Smooth muscle cell (in vitro differentiated cells): ENCODE measurements around the gene TACR1. TPM values are rescaled to one million over a fixed set of nuclear protein-coding genes. Genes with fewer than 3 reads are reported as not detected.

Experiments used
- DNase-seq: peaks from one replicate; lab custom pipeline; 2025; ENCODE audit not compliant: unreplicated experiment; lab: John Stamatoyannopoulos, UW
- H2AFZ ChIP-seq: fragments of 200-600 bp; sonication (generic); 2 replicates; pipeline ENCODE4 v1.6.0; 2016; ENCODE audit warnings: antibody characterized with exemption, low read depth, mild to moderate bottlenecking
- H3F3A ChIP-seq: fragments of 200-600 bp; sonication (generic); 2 replicates; pipeline ENCODE4 v1.6.0; 2017; ENCODE audit warnings: antibody characterized with exemption, low read depth
- H3K27ac ChIP-seq: fragments of 200-600 bp; sonication (generic); 2 replicates; pipeline ENCODE4 v1.5.1; 2016; ENCODE audit warnings: low read depth, mild to moderate bottlenecking
- H3K27me3 ChIP-seq: fragments of 200-600 bp; sonication (generic); 2 replicates; pipeline ENCODE4 v1.6.1; 2016; ENCODE audit warnings: low read depth, mild to moderate bottlenecking
- H3K36me3 ChIP-seq: fragments of 200-600 bp; sonication (generic); 2 replicates; pipeline ENCODE4 v1.5.1; 2016; ENCODE audit warnings: low read depth
- H3K4me1 ChIP-seq: fragments of 200-600 bp; sonication (generic); 2 replicates; pipeline ENCODE4 v1.5.1; 2016; ENCODE audit warnings: low read depth
- H3K4me2 ChIP-seq: fragments of 200-600 bp; sonication (generic); 2 replicates; pipeline ENCODE4 v1.6.0; 2016; ENCODE audit warnings: mild to moderate bottlenecking
- H3K4me3 ChIP-seq: fragments of 200-600 bp; sonication (generic); 2 replicates; pipeline ENCODE4 v1.5.1; 2016; ENCODE audit warnings: mild to moderate bottlenecking
- H3K79me2 ChIP-seq: fragments of 200-600 bp; sonication (generic); 2 replicates; pipeline ENCODE4 v1.6.0; 2016; ENCODE audit warnings: low read depth, mild to moderate bottlenecking
- H3K9ac ChIP-seq: fragments of 200-600 bp; sonication (generic); 2 replicates; pipeline ENCODE4 v1.6.0; 2016; ENCODE audit warnings: low read depth
- H3K9me3 ChIP-seq: fragments of 200-600 bp; sonication (generic); replicated peaks from 2 replicates; pipeline ENCODE4 v1.5.1; 2016; ENCODE audit warnings: low read depth
- H4K20me1 ChIP-seq: fragments of 200-600 bp; sonication (generic); 2 replicates; pipeline ENCODE4 v1.6.0; 2016; ENCODE audit warnings: low read depth
- CTCF ChIP-seq: fragments of 200-600 bp; sonication (generic); IDR thresholded peaks from 2 replicates; pipeline ENCODE4 v1.5.1; 2017; ENCODE audit warnings: borderline replicate concordance, mild to moderate bottlenecking, antibody characterized with exemption; ENCODE audit not compliant: insufficient read depth, poor library complexity, severe bottlenecking
- WGBS: methylation state at CpG from one replicate; pipeline ENCODE4 v1.1.7; 2016; ENCODE audit warnings: low lambda C conversion rate; 5-methylcytosine and 5-hydroxymethylcytosine counted together
- polyA plus RNA-seq: library from polyadenylated mRNA; unstranded; fragments of >200 nt; fragmentation: Nextera tagmentation; extraction: Ambion mirVana; gene quantifications from 2 replicates; pipeline ENCODE4 v1.2.1, GENCODE V29; 2016
- total RNA-seq: library from RNA; depleted of rRNA; stranded (reverse); fragments of >200 nt; gene quantifications from 2 replicates; pipeline ENCODE4 v1.2.3, GENCODE V29; 2014

TACR1 gene
- total and polyA plus RNA-seq, 2 experiments from 2014 or later, result 0.93 to 4.5 TPM

GRCh38 chr2:75180476-75180875, 18.8 kb downstream of the TACR1 start:
- no peak overlapping the region for H3K27ac ChIP-seq
- no peak overlapping the region for H3K4me2 ChIP-seq
- H4K20me1 ChIP-seq, result no peaks in the 10 kb centered on the region
- no peaks in the 10 kb centered on the region for H3K4me1 ChIP-seq
- H3F3A ChIP-seq, result no peaks in the 10 kb centered on the region
- no peaks in the 10 kb centered on the region for H3K9me3 ChIP-seq
- no peak overlapping the region for H2AFZ ChIP-seq
- H3K4me3 ChIP-seq, result no peak overlapping the region
- no peak overlapping the region for H3K9ac ChIP-seq
- no peaks in the 10 kb centered on the region for H3K79me2 ChIP-seq
- no peak for DNase-seq
- H3K36me3 ChIP-seq, result no peaks in the 10 kb centered on the region
- TF ChIP-seq CTCF, result no peak
- no peaks in the 10 kb centered on the region for H3K27me3 ChIP-seq

GRCh38 chr2:75177427-75177826, 21.9 kb downstream of the TACR1 start:
- Histone ChIP-seq H3K36me3 (no peaks in the 10 kb centered on the region), H3K27ac (no peak overlapping the region), H3K4me3 (no peak overlapping the region), H3F3A (no peaks in the 10 kb centered on the region), H3K27me3 (no peaks in the 10 kb centered on the region), H3K79me2 (no peaks in the 10 kb centered on the region), H3K9ac (no peak overlapping the region), H3K9me3 (no peaks in the 10 kb centered on the region), H3K4me2 (no peak overlapping the region), H4K20me1 (no peaks in the 10 kb centered on the region), H2AFZ (no peak overlapping the region), H3K4me1 (no peaks in the 10 kb centered on the region)
- DNase-seq, result no peak
- TF ChIP-seq CTCF, result no peak
- WGBS, result 74% methylated on average over 2 of the region's 2 CpGs

- Histone ChIP-seq H2AFZ (no peak overlapping the region), H4K20me1 (no peaks in the 10 kb centered on the region), H3K9me3 (no peaks in the 10 kb centered on the region), H3K9ac (no peak overlapping the region), H3K79me2 (no peaks in the 10 kb centered on the region), H3K27me3 (no peaks in the 10 kb centered on the region), H3F3A (no peaks in the 10 kb centered on the region), H3K4me2 (no peak overlapping the region), H3K4me3 (no peak overlapping the region), H3K27ac (no peak overlapping the region), H3K36me3 (no peaks in the 10 kb centered on the region), H3K4me1 (no peaks in the 10 kb centered on the region)
- WGBS, result 19% methylated on average over 3 of the region's 3 CpGs
- no peak for DNase-seq
- no peak for TF ChIP-seq CTCF
Observed at GRCh38 chr2:75175456-75175855, 23.9 kb downstream of the TACR1 start.

GRCh38 chr2:75174981-75175380, 24.3 kb downstream of the TACR1 start:
- Histone ChIP-seq H4K20me1 (no peaks in the 10 kb centered on the region), H3K9ac (no peak overlapping the region), H3K36me3 (no peaks in the 10 kb centered on the region), H3K9me3 (no peaks in the 10 kb centered on the region), H3K27me3 (no peaks in the 10 kb centered on the region), H3K4me3 (no peak overlapping the region), H3K27ac (no peak overlapping the region), H3K4me1 (no peaks in the 10 kb centered on the region), H3K79me2 (no peaks in the 10 kb centered on the region), H3F3A (no peaks in the 10 kb centered on the region), H2AFZ (no peak overlapping the region), H3K4me2 (no peak overlapping the region)
- WGBS, result 76% methylated on average over 2 of the region's 2 CpGs
- TF ChIP-seq CTCF, result no peak
- DNase-seq, result no peak
